GM19240 (cell line): ENCODE results near the gene NAALADL2.
"Not testable (repeated sequence)": the region's sequence is repeated elsewhere in the genome, so short reads cannot be mapped to it uniquely, and the experiment has no call there.

ENCODE experiments used
- DNase-seq: peaks from one replicate; pipeline ENCODE4 v3.0.0; 2011; ENCODE audit warnings: low spot score; ENCODE audit not compliant: insufficient read length

NAALADL2 gene

DNA sequence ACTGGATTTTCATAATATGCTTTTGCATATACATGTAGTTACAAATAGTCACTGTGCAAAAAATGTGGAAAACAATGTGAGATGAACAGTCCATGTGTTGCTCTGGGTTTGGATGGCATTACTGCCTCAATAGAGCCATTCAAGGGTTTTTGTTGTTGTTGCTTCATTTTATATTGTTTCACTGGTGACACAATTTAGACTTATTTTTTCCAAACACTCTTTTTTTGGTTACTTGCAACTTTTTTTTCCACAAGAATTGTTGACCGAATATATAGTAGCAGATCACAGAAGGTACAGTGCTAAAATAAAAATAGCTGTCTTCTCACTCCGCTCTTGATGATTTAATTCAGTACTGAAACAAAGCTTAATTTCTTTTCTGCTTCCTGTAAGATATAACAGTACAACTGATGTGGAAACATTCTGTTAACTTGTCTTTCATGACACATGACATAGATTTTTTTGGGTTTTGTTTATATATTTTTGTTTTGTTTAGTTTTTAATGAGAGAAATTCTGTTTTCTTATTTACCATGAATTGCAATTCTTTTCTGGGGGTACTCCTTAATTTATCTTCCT, 618.6 kb downstream of the NAALADL2 start:
- no peak for DNase-seq

DNA sequence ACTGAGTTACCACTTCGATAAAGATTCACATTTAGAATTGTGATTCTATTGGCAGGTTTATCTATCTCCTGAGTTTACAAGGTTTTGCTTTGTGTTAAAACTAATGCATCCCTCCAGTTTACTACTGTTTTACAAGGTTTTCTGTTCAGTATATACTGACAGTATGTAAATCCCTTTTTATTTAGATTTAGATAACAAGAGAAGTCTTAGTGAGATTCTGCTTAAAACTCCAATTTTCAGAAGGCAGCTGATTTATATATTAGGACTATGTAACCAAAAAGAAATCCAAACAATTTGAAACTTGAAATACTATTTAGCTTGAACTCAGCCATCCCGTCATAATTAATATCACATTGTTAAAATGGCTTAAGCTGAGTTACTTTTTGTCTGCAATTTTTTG, 619.2 kb downstream of the NAALADL2 start:
- DNase-seq = no peak

- no peak for DNase-seq
Observed at GRCh38 chr3:175479175-175479574, 620.0 kb downstream of the NAALADL2 start.

DNA sequence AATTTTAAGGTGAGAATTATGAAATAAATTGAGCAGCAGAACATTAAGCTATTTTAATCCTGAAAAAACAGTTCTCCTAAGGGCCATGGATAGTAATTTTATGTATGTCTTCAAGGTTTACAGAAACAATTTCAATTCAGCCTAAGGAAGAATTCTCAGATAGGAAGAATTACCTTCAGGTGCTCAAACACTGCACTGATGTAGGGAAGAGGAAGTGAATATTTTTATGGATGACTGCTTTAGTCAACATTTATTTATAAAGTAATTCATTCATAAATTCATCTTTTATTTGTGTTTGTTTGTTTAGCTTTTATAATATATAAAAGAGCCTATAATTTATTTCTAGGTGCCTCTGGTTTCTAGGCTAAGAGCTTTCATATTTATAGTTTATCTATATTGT, 620.7 kb downstream of the NAALADL2 start:
- DNase-seq = no peak

- no peak for DNase-seq
Observed at GRCh38 chr3:175484666-175485065, 625.5 kb downstream of the NAALADL2 start.

DNA sequence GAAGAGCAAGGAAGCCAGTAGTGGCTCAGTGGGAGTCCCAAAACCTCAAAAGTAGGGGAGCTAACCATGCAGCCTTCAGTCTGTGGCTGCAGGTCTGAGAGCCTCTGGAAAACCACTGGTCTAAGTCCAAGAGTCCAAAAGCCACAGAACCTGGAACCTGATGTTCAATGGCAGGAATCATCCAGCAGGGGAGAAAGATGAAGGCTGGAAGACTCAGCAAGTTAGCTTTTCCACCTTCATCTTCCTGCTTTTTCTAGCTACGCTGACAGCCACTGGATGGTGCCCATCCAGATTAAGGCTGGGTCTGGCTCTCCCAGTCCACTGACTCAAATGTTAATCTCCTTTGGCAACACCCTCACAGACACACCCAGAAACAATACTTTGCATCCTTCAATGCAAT, 626.3 kb downstream of the NAALADL2 start:
- DNase-seq = no peak

GRCh38 chr3:175486255-175486654, 627.1 kb downstream of the NAALADL2 start:
- DNase-seq = no peak

DNA sequence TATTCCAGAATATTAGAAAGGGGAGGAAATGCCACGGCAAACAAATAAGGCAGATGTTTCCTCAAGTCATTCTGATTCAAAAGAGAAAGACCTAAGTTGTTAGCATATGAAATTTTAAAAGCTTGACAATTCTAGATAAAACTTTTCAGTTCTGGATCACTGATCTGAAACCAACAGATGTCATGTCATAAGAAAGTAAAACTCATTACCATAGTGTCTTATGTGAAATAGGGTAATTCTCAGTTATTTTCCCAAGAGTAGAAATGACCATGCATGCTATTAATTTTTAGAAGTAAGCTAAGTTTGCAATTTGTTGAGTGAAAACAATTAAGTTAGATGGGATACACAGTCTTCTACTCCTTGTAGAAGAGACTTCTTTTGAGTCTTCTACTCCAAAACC, 630.3 kb downstream of the NAALADL2 start:
- DNase-seq = no peak

GRCh38 chr3:175493301-175493700, 634.2 kb downstream of the NAALADL2 start:
- DNase-seq = no peak

- no peak for DNase-seq
Observed at GRCh38 chr3:175495331-175495730, 636.2 kb downstream of the NAALADL2 start.

DNA sequence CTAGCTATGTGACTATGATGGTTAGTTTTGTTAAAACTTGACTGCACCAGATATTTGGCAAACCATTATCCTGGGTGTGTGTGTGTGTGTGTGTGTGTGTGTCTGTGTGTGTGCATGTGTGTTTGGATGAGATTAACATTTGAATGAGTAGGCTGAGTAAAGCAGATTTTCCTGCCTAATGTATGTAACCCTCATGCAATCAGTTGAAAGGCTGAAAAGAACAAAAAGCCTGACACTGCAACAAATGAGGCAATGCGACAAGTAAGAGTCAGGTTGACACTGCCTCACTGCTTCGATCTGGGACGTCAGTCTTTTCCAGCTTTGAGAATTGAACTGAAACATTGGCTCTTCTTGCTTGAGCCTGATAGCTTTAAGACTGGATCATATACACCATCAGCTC, 643.0 kb downstream of the NAALADL2 start:
- no peak for DNase-seq

- no peak for DNase-seq
Observed at GRCh38 chr3:175511219-175511785, 652.2 kb downstream of the NAALADL2 start.

DNA sequence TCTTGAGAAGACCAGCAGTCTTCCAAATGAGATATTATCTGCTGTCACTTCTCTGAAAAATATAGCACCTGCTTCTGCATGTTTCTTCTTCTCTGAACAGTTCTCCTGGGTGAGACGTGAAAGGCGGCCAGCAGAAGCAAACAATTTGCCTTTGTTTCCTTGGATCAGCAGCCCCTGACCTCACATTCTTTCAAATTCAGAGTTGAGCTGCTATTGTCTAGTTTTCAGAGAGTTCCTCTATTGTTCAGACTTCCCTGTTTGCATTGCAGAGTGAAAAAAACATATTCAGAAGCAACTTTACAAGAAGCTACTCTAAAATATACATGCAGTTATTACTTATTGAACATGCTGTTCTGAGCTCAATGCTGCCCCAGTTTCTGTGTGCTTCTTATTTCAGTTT, 653.6 kb downstream of the NAALADL2 start:
- no peak for DNase-seq

- no peak for DNase-seq
Observed at GRCh38 chr3:175518459-175518858, 659.3 kb downstream of the NAALADL2 start.

DNA sequence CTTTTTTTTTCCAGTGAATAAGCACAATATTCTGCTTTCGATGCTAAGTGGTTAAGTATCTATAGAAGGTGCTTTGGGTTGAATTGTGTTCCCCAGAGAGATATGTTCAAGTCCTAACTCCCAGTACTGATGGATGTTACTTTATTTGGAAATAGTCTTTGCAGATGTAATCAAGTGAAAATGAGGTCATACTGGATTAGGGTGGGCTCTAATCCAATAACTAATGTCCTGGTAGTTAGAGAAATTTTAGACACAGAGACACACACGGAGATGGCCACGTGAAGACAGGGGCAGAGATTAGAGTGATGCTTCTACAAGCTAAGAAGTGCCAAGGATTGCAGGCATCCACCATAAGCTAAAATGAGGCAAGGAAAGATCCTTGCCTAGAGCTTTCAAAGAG, 662.3 kb downstream of the NAALADL2 start:
- no peak for DNase-seq

- DNase-seq = no peak
Observed at GRCh38 chr3:175526191-175526590, 667.1 kb downstream of the NAALADL2 start.

- DNase-seq = no peak
Observed at GRCh38 chr3:175526609-175527280, 667.6 kb downstream of the NAALADL2 start.

- not testable (repeated sequence) for DNase-seq
Observed at GRCh38 chr3:175528693-175529092, 669.6 kb downstream of the NAALADL2 start.

DNA sequence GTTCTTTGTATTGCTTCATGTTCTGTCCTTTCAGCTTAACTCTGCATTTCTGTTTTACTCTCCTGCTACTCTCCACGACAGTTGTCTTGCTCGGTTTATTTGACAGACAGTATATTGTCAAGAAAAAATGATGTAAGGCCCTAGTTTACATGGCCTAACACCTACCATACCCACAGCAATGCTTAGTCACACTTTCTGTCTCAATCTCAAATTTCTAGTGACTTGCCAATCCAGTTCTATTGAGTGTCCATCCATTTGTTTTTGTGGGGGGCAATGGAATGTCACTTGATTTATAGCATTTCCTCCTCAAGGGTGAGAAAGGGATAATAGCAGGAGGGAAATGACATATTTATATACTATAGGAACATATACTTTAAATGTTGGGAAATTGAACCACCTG, 676.2 kb downstream of the NAALADL2 start:
- no peak for DNase-seq

GRCh38 chr3:175546115-175546514, 687.0 kb downstream of the NAALADL2 start:
- no peak for DNase-seq

DNA sequence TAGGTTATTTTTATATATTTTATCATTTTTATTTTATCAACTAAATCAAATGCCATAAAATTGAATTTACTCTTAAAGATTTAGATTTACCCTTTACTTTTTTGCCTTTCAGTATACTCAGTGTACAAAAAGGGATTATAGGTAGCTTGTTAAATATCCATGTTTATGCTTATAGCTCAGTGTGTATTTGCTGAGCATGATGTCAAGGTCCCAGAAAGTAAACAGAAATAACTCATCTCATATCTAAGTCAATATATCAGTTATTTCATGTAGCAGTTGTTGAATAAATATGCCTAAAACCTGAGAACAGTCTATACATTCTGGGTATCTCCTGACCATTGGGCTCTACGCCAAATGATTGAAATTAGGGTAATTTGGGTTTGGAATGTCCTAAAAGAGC, 693.8 kb downstream of the NAALADL2 start:
- DNase-seq = no peak

DNA sequence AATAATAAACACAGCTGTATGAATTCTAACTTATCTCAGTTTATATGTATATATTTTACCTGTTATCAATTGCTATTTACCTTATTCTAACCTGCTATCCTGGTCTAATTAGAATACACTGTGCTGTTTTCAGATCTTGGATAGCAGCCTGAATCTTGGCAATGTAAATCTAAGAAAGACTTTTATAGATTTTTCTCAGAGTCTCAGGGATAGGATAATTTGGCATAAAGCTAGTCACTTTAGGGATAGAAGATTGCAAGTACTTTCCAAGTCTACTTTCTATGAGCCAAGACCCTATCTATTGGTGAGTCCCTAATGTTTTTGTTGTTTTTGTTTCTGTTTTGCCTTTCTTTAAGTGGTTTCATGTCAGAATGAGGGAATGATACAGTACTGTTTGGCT, 695.7 kb downstream of the NAALADL2 start:
- DNase-seq = no peak

- DNase-seq = no peak
Observed at GRCh38 chr3:175558261-175558660, 699.1 kb downstream of the NAALADL2 start.
